ENCODE results near the gene TEX53.

The TEX53 gene

GRCh38 chr9:114691046-114691955 lies 33.7 kb upstream of the TEX53 start:
- H3K27ac ChIP-seq (ENCODE audit: poor library complexity, severe bottlenecking): peak overlapping the region; percentile 47
- no peaks in the 10 kb centered on the region for H3K36me3 ChIP-seq (ENCODE audit: low read depth)
- no peak overlapping the region for H3K4me3 ChIP-seq (ENCODE audit: severe bottlenecking)
- peaks cover 33% of the 10 kb centered on the region for H3K4me1 ChIP-seq (ENCODE audit: insufficient read depth, poor library complexity, severe bottlenecking)
- TF ChIP-seq, protein P1, sequence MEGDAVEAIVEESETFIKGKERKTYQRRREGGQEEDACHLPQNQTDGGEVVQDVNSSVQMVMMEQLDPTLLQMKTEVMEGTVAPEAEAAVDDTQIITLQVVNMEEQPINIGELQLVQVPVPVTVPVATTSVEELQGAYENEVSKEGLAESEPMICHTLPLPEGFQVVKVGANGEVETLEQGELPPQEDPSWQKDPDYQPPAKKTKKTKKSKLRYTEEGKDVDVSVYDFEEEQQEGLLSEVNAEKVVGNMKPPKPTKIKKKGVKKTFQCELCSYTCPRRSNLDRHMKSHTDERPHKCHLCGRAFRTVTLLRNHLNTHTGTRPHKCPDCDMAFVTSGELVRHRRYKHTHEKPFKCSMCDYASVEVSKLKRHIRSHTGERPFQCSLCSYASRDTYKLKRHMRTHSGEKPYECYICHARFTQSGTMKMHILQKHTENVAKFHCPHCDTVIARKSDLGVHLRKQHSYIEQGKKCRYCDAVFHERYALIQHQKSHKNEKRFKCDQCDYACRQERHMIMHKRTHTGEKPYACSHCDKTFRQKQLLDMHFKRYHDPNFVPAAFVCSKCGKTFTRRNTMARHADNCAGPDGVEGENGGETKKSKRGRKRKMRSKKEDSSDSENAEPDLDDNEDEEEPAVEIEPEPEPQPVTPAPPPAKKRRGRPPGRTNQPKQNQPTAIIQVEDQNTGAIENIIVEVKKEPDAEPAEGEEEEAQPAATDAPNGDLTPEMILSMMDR (IDR thresholded peaks at IDR 0.05; ENCODE audit: poor library complexity, severe bottlenecking): no peak
- no peaks in the 10 kb centered on the region for H3K9me3 ChIP-seq (ENCODE audit: severe bottlenecking)
- DNase-seq (ENCODE audit: low spot score) (no peak), ATAC-seq (ENCODE audit: low read depth) (peak; percentile 94)
- H3K27me3 ChIP-seq (ENCODE audit: insufficient read depth, poor library complexity, severe bottlenecking): no peaks in the 10 kb centered on the region

- Histone ChIP-seq H3K36me3 (ENCODE audit: low read depth) (no peaks in the 10 kb centered on the region), H3K9me3 (ENCODE audit: severe bottlenecking) (no peaks in the 10 kb centered on the region), H3K27ac (ENCODE audit: poor library complexity, severe bottlenecking) (peak overlapping the region; percentile 47), H3K4me3 (ENCODE audit: severe bottlenecking) (no peak overlapping the region), H3K4me1 (ENCODE audit: insufficient read depth, poor library complexity, severe bottlenecking) (peaks cover 33% of the 10 kb centered on the region), H3K27me3 (ENCODE audit: insufficient read depth, poor library complexity, severe bottlenecking) (no peaks in the 10 kb centered on the region)
- TF ChIP-seq, protein P1 (IDR thresholded peaks at IDR 0.05; ENCODE audit: poor library complexity, severe bottlenecking): no peak
- ATAC-seq (ENCODE audit: low read depth) (no peak), DNase-seq (ENCODE audit: low spot score) (no peak)
Observed at GRCh38 chr9:114690308-114690707, 32.7 kb upstream of the TEX53 start.

DNA sequence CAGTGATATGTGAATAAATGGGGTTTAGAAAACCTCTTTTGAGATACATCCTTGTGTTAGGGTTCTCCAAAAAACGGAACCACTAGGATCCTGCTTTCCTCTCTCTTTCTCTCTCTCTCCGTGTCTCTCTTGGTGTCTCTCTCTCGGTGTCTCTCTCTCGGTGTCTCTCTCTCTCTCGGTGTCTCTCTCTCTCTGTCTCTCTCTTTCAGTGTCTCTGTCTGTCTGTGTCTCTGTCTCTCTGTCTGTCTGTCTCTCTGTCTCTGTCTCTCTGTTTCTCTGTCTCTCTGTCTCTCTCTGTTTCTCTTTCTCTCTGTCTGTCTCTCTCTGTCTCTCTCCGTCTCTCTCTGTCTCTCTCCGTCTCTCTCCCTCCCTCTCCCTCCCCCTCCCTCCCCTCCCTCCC lies 32.2 kb upstream of the TEX53 start:
- Histone ChIP-seq H3K9me3 (ENCODE audit: severe bottlenecking) (no peaks in the 10 kb centered on the region), H3K36me3 (ENCODE audit: low read depth) (no peaks in the 10 kb centered on the region), H3K4me3 (ENCODE audit: severe bottlenecking) (no peak overlapping the region), H3K27me3 (ENCODE audit: insufficient read depth, poor library complexity, severe bottlenecking) (no peaks in the 10 kb centered on the region), H3K4me1 (ENCODE audit: insufficient read depth, poor library complexity, severe bottlenecking) (peaks cover 33% of the 10 kb centered on the region), H3K27ac (ENCODE audit: poor library complexity, severe bottlenecking) (no peak overlapping the region)
- TF ChIP-seq, protein P1 (IDR thresholded peaks at IDR 0.05; ENCODE audit: poor library complexity, severe bottlenecking): no peak
- ATAC-seq (ENCODE audit: low read depth) (no peak), DNase-seq (ENCODE audit: low spot score) (no peak)

- Histone ChIP-seq H3K4me3 (ENCODE audit: severe bottlenecking) (no peak overlapping the region), H3K4me1 (ENCODE audit: insufficient read depth, poor library complexity, severe bottlenecking) (peaks cover 30% of the 10 kb centered on the region), H3K9me3 (ENCODE audit: severe bottlenecking) (no peaks in the 10 kb centered on the region), H3K27me3 (ENCODE audit: insufficient read depth, poor library complexity, severe bottlenecking) (no peaks in the 10 kb centered on the region), H3K27ac (ENCODE audit: poor library complexity, severe bottlenecking) (no peak overlapping the region), H3K36me3 (ENCODE audit: low read depth) (no peaks in the 10 kb centered on the region)
- TF ChIP-seq, protein P1 (IDR thresholded peaks at IDR 0.05; ENCODE audit: poor library complexity, severe bottlenecking): no peak
- ATAC-seq (ENCODE audit: low read depth): no peak
- DNase-seq (ENCODE audit: low spot score): no peak
Observed at GRCh38 chr9:114688909-114689610, 31.5 kb upstream of the TEX53 start.
